Coronary artery (tissue), 2 donors: Measurements from ENCODE around the gene ARGLU1.

ENCODE experiments used
- DNase-seq: peaks from one replicate; pipeline ENCODE4 v3.0.0-alpha.2; 2017; ENCODE audit warnings: low spot score
- H3K27ac ChIP-seq, 2 donors: fragments of 200-600 bp; sonication (generic); one replicate each; pipeline ENCODE4 v1.5.1; 2016 to 2019
- H3K4me3 ChIP-seq: fragments of 200-600 bp; sonication (generic); 2 replicates; pipeline ENCODE4 v1.5.1; 2016; ENCODE audit warnings: mild to moderate bottlenecking, moderate library complexity
- CTCF ChIP-seq: fragments of 200-600 bp; sonication (generic); IDR thresholded peaks from one replicate; pipeline ENCODE4 v1.5.1; 2019; ENCODE audit warnings: antibody characterized with exemption

The ARGLU1 gene

GRCh38 chr13:106588367-106588766 lies 20.4 kb upstream of the ARGLU1 start:
- no peak overlapping the region for H3K27ac ChIP-seq
- no peak overlapping the region for H3K4me3 ChIP-seq
- no peak for DNase-seq
- no peak for TF ChIP-seq CTCF

- Histone ChIP-seq H3K27ac (no peak overlapping the region), H3K4me3 (no peak overlapping the region)
- no peak for TF ChIP-seq CTCF
- no peak for DNase-seq
Measured at GRCh38 chr13:106587787-106588186, 19.9 kb upstream of the ARGLU1 start.

- Histone ChIP-seq H3K27ac (no peak overlapping the region), H3K4me3 (no peak overlapping the region)
- TF ChIP-seq CTCF: no peak
- DNase-seq: no peak
Measured at GRCh38 chr13:106586648-106587166, 18.8 kb upstream of the ARGLU1 start.

GRCh38 chr13:106581225-106581624 lies 13.3 kb upstream of the ARGLU1 start:
- Histone ChIP-seq H3K27ac (no peak overlapping the region), H3K4me3 (no peak overlapping the region)
- no peak for TF ChIP-seq CTCF
- no peak for DNase-seq

- Histone ChIP-seq H3K27ac (no peak overlapping the region), H3K4me3 (no peak overlapping the region)
- no peak for TF ChIP-seq CTCF
- DNase-seq: no peak
Measured at GRCh38 chr13:106575896-106576295, 8.0 kb upstream of the ARGLU1 start.

- no peak for TF ChIP-seq CTCF
- H3K27ac ChIP-seq: peak overlapping the region in 1 of 2 donors; percentile 53
- H3K4me3 ChIP-seq: no peak overlapping the region
- no peak for DNase-seq
Measured at GRCh38 chr13:106573868-106574267, 5.9 kb upstream of the ARGLU1 start.

GRCh38 chr13:106573284-106573846 lies 5.4 kb upstream of the ARGLU1 start:
- Histone ChIP-seq H3K4me3 (no peak overlapping the region), H3K27ac (peak overlapping the region in 1 of 2 donors; percentile 53)
- no peak for DNase-seq

More at GRCh38 chr13:106573284-106573846, 5.4 kb upstream of the ARGLU1 start:
- no peak for TF ChIP-seq CTCF
